ENCODE data around the gene SNIP1. TPM values are rescaled to one million over a fixed set of nuclear protein-coding genes. Genes with fewer than 3 reads are reported as not detected.
A peak's percentile ranks its signal among the peaks of the same experiment; 100 is the strongest.
"Not testable (repeated sequence)": the region's sequence is repeated elsewhere in the genome, so short reads cannot be mapped to it uniquely, and the experiment has no call there.

SNIP1 gene
- total RNA-seq, 1 experiment from 2014 or later: 24.2 TPM

DNA sequence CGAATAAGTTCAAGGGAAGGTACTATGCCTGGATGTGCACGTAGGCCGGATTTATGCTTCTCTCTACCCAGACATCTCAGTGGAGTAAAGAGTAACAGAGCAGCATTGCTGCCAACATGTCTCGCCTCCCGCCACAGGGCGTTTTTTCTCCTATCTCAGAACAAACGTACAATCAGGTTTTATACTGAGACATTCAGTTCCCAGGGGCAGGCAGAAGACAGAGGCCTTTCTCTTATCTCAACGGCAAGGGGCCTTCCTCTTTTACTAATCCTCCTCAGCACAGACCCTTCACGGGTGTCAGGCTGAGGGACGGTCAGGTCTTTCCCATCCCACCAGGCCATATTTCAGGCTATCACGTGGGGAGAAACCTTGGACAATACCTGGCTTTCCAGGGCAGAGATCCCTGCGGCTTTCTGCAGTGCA, 5.9 kb upstream of the SNIP1 start:
- not testable (repeated sequence) for DNase-seq (ENCODE audit: low read depth)

DNA sequence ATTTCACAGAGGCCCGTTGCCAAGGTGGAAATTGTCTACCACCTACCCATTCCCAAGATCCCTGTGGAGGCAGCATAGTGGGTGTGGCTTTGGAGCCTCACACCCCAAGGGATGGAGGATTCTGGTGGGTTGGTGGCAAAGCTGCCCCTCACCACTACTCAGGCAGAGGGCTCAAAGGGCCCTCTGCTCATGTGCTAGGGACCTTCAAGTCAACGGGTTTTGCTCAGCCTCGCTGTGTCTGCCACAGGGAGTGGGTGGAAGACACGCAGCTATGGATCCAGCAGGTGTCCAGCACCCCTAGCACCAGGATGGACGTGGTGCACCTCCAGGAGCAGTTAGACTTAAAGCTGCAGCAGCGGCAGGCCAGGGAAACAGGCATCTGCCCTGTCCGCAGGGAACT, 5.0 kb upstream of the SNIP1 start:
- DNase-seq (ENCODE audit: low read depth): no peak

- DNase-seq (ENCODE audit: low read depth): no peak
Measured at GRCh38 chr1:37558411-37558810, 4.3 kb upstream of the SNIP1 start.

DNA sequence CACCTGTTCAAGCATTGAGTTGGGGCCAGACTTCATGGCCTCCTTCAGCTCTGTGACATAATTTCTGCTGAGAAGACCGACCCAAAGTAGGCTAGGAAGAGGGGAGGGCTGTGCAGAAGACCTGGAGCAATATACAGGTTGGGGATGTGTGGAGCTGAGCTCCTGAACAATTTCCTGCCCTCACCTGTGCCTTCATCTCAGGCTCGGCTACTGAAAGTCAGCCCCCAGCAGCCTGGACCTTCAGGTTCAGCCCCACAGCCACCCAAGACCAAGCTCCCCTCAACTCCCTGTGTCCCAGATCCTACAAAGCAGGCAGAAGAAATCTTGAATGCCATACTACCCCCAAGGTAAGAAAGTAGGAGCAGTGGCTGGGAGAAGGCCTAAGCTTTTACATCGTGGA, 3.3 kb upstream of the SNIP1 start:
- DNase-seq (ENCODE audit: low read depth): no peak

DNA sequence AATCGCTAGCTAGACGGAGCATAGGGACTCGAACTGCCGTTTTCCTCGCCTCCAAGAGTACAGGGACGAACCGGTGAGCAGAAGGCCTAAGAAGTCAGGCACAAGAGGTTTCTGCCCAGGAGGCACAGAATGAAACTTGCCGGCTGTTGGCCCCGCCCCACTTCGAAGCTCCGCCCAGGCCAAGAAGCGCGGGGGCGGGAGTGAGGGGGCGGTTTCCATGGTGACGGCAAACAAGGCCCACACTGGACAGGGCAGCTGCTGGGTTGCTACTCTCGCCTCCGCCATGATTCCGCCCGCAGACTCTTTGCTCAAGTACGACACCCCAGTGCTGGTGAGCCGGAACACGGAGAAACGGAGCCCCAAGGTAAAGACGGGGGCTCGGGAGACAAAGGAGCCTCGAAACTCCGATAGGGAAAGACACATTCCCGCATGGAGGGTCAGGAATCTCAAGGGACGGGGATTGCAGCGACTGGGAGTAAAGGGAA, 2.7 kb upstream of the SNIP1 start, which contains the start of gene DNALI1:
DNALI1 (plus strand) TSS at position 229 of the 485 bp plus-strand sequence; CDS start at position 284, 55 bp downstream.
- peak; percentile 85 for DNase-seq (ENCODE audit: low read depth)

- DNase-seq (ENCODE audit: low read depth): no peak
Measured at GRCh38 chr1:37553598-37553926, 531 bp downstream of the SNIP1 start.

DNA sequence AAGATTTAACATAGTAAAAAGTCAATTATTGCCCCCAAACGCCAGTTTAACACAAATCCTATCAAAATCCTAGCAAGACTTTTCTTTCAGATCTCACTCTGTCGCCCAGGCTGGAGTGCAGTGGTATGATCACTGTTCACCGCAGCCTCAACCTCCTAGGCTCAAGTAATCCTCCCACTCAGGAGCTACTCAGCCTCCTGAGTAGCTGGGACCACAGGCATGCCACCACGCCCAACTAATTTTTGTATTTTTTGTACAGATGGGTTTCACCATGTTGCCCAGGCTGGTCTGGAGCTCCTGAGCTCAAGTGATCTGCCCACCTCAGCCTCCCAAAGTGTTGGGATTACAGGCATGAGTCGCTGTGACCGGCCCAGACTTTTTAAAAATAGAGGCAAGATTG, 4.8 kb downstream of the SNIP1 start:
- DNase-seq (ENCODE audit: low read depth): peak; percentile 44

- no peak for DNase-seq (ENCODE audit: low read depth)
Measured at GRCh38 chr1:37545019-37545418, 9.1 kb downstream of the SNIP1 start.

DNA sequence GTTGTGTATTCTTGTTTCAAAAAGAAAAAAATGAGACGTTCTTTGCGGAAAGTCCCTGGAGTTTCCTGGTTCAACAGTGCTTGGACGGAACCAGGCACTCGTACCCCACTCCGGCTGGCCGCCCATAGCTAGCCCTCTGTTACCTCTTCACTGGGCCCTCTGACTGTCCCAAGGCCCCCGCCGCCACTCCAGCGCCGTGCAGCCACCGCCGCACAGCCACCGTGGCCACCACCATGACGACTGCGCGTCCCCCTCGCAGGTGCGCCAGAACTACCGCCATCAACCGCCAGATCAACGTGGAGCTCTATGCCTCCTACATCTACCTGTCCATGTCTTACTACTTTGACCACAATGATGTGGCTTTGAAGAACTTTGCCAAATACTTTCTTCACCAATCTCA, 9.6 kb downstream of the SNIP1 start:
- DNase-seq (ENCODE audit: low read depth): no peak

GRCh38 chr1:37540036-37540785, 13.9 kb downstream of the SNIP1 start:
- no peak for DNase-seq (ENCODE audit: low read depth)

GRCh38 chr1:37539154-37539553, 14.9 kb downstream of the SNIP1 start:
- DNase-seq (ENCODE audit: low read depth): not testable (repeated sequence)

- peak; percentile 42 for DNase-seq (ENCODE audit: low read depth)
Measured at GRCh38 chr1:37537378-37537777, 16.7 kb downstream of the SNIP1 start.

GRCh38 chr1:37533317-37534093, 20.6 kb downstream of the SNIP1 start:
- no peak for DNase-seq (ENCODE audit: low read depth)

DNA sequence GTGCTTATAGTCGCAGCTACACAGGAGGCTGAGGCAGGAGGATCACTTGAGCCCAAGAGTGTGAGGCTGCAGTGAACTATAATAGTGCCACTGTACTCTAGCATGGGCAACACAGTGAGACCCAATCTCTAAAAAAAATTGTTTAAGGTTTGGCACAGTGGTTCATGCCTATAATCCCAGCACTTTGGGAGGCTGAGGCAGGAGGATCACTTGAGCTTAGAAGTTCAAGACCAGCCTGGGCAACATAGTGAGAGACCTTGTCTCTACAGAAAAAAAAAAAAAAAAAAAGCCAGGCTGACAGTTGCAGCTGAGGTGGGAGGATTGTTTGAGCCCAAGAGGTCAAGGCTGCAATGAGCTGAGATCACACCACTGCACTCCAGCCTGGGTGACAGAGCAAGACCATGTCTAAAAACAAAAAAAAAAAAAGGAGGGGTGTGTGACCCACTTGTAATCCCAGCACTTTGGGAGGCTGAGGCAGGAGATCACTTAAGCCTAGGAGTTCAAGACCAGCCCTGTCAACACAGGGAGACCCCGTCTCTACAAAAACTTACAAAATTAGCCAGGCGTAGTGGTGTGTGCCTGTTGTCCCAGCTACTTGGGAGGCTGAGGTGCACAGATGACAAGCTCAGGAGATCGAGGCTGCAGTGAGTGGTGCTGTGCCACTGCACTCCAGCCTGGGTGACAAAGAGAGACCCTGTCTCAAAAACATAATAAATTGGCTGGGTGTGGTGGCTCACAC, 21.5 kb downstream of the SNIP1 start:
- not testable (repeated sequence) for DNase-seq (ENCODE audit: low read depth)

DNA sequence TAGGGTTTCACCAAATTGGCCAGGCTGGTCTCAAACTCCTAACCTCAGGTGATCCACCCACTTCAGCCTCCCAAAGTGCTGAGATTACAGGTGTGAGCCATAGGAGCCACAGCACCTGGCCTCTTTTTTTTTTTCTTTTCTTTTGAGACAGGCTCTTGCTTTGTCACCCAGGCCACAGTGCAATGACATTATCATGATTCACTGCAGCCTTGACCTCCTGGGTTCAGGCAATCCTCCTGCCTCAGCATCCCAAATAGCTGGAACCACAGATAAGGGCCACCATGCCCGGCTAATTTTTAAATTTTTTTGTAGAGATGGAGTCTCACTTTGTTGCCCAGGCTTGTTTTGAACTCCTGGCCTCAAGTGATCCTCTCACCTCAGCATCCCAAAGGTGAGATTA, 24.2 kb downstream of the SNIP1 start:
- not testable (repeated sequence) for DNase-seq (ENCODE audit: low read depth)

DNA sequence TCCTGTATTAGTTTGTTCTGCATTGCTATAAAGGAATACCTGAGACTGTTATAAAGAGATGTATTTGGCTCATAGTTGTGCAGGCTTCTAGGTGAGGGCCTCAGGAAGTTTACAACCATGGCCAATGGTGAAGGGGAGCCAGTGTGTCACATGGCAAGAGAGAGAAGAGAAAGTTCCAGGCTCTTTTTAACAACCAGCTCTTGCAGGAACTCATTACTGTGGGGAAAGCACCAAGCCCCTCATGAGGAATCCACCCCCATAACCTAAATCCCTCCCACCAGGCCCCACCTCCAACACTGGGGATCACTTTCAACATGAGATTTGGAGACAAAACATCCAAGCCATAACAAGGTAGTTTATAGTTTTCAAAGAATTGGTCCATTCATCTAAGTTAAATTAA, 34.5 kb downstream of the SNIP1 start:
- DNase-seq (ENCODE audit: low read depth): no peak

- not testable (repeated sequence) for DNase-seq (ENCODE audit: low read depth)
Measured at GRCh38 chr1:37518929-37519328, 35.2 kb downstream of the SNIP1 start.

- DNase-seq (ENCODE audit: low read depth): not testable (repeated sequence)
Measured at GRCh38 chr1:37518241-37518640, 35.9 kb downstream of the SNIP1 start.

GRCh38 chr1:37517569-37517968, 36.5 kb downstream of the SNIP1 start:
- no peak for DNase-seq (ENCODE audit: low read depth)

DNA sequence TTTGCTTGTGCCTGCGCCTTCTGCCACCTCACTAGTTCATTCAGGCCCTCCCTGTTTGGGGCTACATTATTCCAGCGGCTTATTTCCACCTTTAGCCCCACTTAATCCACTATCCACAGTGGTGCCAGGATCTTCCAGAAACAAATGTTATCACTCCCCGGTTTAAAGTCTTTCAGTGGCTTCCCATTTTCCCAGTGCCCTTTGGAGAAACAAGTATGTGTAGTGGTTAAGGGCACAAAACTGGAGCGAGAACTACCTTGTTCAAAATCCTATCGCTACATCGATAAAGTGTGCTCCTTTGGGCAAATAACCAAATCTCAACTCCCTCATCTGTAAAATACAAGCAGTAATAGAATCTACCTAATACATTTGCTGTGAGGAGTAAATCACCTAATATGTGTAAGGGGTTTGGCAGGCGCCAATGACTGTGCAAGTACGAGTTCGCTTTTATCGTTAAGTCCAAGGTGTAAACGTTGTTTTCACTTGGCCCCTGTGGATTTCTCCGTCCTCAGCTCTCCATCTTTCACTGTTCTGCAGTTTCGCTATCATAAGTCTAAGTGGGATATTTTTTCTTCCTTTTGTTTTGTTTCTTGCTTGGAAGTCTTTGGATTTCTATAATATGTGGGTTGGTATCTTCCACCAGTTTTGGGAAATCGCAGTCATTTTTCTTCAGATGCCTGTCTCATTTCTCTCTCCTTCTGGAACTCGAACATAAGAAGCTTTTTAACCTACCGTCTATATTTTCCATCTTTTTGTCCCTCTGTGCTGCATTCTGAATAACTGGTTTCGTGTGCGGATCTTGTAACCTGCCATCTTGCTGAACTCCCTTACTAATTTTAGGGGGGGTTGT, 38.7 kb downstream of the SNIP1 start:
- no peak for DNase-seq (ENCODE audit: low read depth)

Measured in Daoy (cell line).